Neural cell (in vitro differentiated cells): ENCODE results near the gene CCSER2. TPM values are rescaled to one million over a fixed set of nuclear protein-coding genes. Genes with fewer than 3 reads are reported as not detected.

Source experiments
- H2AFZ ChIP-seq: fragments of 200-600, 300-800 bp; sonication (generic), shearing (Covaris generic); 2 replicates; pipeline ENCODE4 v1.6.0; 2014; ENCODE audit warnings: low read depth, mild to moderate bottlenecking, antibody characterized with exemption, low read length, moderate library complexity
- H3F3A ChIP-seq: fragments of 200-600 bp; shearing (Covaris generic); 2 replicates; pipeline ENCODE4 v1.6.1; 2016; ENCODE audit warnings: mild to moderate bottlenecking, moderate library complexity, mixed read lengths, antibody characterized with exemption, low read length; ENCODE audit not compliant: insufficient read depth, poor library complexity, severe bottlenecking
- H3K27ac ChIP-seq: fragments of 200-600, 300-800 bp; sonication (generic), shearing (Covaris generic); 2 replicates; pipeline ENCODE4 v1.5.1; 2014; ENCODE audit warnings: mild to moderate bottlenecking, low read length, moderate library complexity
- H3K27me3 ChIP-seq: fragments of 300-800, 200-600 bp; sonication (generic), shearing (Covaris generic); 2 replicates; pipeline ENCODE4 v1.6.0; 2014; ENCODE audit warnings: mild to moderate bottlenecking, low read depth, low read length, moderate library complexity; ENCODE audit not compliant: insufficient read depth
- H3K36me3 ChIP-seq: fragments of 300-800, 200-600 bp; sonication (generic), shearing (Covaris generic); 2 replicates; pipeline ENCODE4 v1.5.1; 2014; ENCODE audit warnings: mild to moderate bottlenecking, antibody characterized with exemption, low read length, moderate library complexity; ENCODE audit not compliant: insufficient read depth
- H3K4me2 ChIP-seq: fragments of 300-800, 200-600 bp; sonication (generic), shearing (Covaris generic); 2 replicates; pipeline ENCODE4 v1.6.0; 2014; ENCODE audit warnings: mild to moderate bottlenecking, low read length
- H3K4me3 ChIP-seq: fragments of 300-800, 200-600 bp; sonication (generic), shearing (Covaris generic); 2 replicates; pipeline ENCODE4 v1.5.1; 2014; ENCODE audit warnings: mild to moderate bottlenecking, low read length, moderate library complexity
- H3K79me2 ChIP-seq: fragments of 200-600 bp; shearing (Covaris generic); replicated peaks from 2 replicates; pipeline ENCODE4 v1.6.0; 2014; ENCODE audit warnings: mild to moderate bottlenecking, low read length, moderate library complexity; ENCODE audit not compliant: insufficient read depth
- H3K9ac ChIP-seq: fragments of 300-800, 200-600 bp; sonication (generic), shearing (Covaris generic); 2 replicates; pipeline ENCODE4 v1.6.1; 2016; ENCODE audit warnings: mild to moderate bottlenecking, low read length, mixed read lengths
- H3K9me2 ChIP-seq: fragments of 200-600 bp; shearing (Covaris generic); 2 replicates; pipeline ENCODE4 v1.6.1; 2016; ENCODE audit warnings: mild to moderate bottlenecking, low read length, mixed read lengths; ENCODE audit not compliant: insufficient read depth
- H3K9me3 ChIP-seq: fragments of 200-600, 300-800 bp; sonication (generic), shearing (Covaris generic); 2 replicates; pipeline ENCODE4 v1.6.1; 2016; ENCODE audit warnings: mild to moderate bottlenecking, mixed run types, low read length, moderate library complexity, mixed read lengths
- H4K20me1 ChIP-seq: fragments of 200-600 bp; shearing (Covaris generic); 2 replicates; pipeline ENCODE4 v1.6.1; 2016; ENCODE audit warnings: mild to moderate bottlenecking, mixed run types; ENCODE audit not compliant: insufficient read depth
- CTCF ChIP-seq: fragments of 450-650 bp; IDR thresholded peaks from 2 replicates; pipeline ENCODE4 v1.5.1; 2014; ENCODE audit warnings: antibody characterized with exemption, mild to moderate bottlenecking, moderate library complexity; ENCODE audit not compliant: poor library complexity, severe bottlenecking
- EP300 ChIP-seq: fragments of 450-650 bp; conservative IDR thresholded peaks from 2 replicates; pipeline ENCODE4 v1.6.1; 2014; ENCODE audit warnings: antibody characterized with exemption, mild to moderate bottlenecking, moderate library complexity; ENCODE audit not compliant: poor library complexity, severe bottlenecking
- EZH2 ChIP-seq: fragments of 200-600, 300-800 bp; shearing (Covaris generic), sonication (generic); IDR thresholded peaks from 2 replicates; pipeline ENCODE4 v1.6.1; 2014; ENCODE audit warnings: antibody characterized with exemption, low read length, borderline replicate concordance, mild to moderate bottlenecking; ENCODE audit not compliant: insufficient read depth, poor library complexity, severe bottlenecking
- MXI1 ChIP-seq: fragments of 450-650 bp; conservative IDR thresholded peaks from 2 replicates; pipeline ENCODE4 v1.6.1; 2014; ENCODE audit warnings: antibody characterized with exemption, mild to moderate bottlenecking; ENCODE audit not compliant: poor library complexity, severe bottlenecking
- POLR2AphosphoS5 ChIP-seq: IDR thresholded peaks from 2 replicates; pipeline ENCODE4 v1.6.1; 2012
- RAD21 ChIP-seq: fragments of 450-650 bp; conservative IDR thresholded peaks from 2 replicates; pipeline ENCODE4 v1.6.1; 2014; ENCODE audit warnings: antibody characterized with exemption, mild to moderate bottlenecking, moderate library complexity
- REST ChIP-seq: IDR thresholded peaks from 2 replicates; pipeline ENCODE4 v1.6.1; 2012; ENCODE audit warnings: borderline replicate concordance
- SMC3 ChIP-seq: fragments of 450-650 bp; conservative IDR thresholded peaks from 2 replicates; pipeline ENCODE4 v1.6.1; 2014; ENCODE audit warnings: antibody characterized with exemption, mild to moderate bottlenecking, moderate library complexity; ENCODE audit not compliant: poor library complexity
- TAF1 ChIP-seq: IDR thresholded peaks from 2 replicates; pipeline ENCODE4 v1.6.1; 2012; ENCODE audit warnings: low read depth
- polyA plus RNA-seq: library from polyadenylated mRNA; depleted of rRNA; stranded (reverse); fragments of >200 nt; gene quantifications from 2 replicates; pipeline ENCODE4 v1.2.3, GENCODE V29; 2014

Gene CCSER2
- polyA plus RNA-seq, 1 donor from 2014 or later, result 38.3 TPM

GRCh38 chr10:84550756-84551436, 222.5 kb downstream of the CCSER2 start:
- Histone ChIP-seq H3K9me2 (no peaks in the 10 kb centered on the region), H2AFZ (no peak overlapping the region), H3K27me3 (no peaks in the 10 kb centered on the region), H3K9me3 (no peaks in the 10 kb centered on the region), H3K36me3 (no peaks in the 10 kb centered on the region), H3F3A (no peaks in the 10 kb centered on the region), H3K4me3 (no peak overlapping the region), H3K9ac (no peak overlapping the region), H4K20me1 (no peaks in the 10 kb centered on the region), H3K79me2 (no peaks in the 10 kb centered on the region), H3K4me2 (no peak overlapping the region), H3K27ac (no peak overlapping the region)
- no peak for TF ChIP-seq RAD21
- no peak for TF ChIP-seq CTCF
- TF ChIP-seq EP300, result no peak
- TF ChIP-seq REST, result no peak
- no peak for TF ChIP-seq SMC3
- no peak for TF ChIP-seq EZH2
- no peak for TF ChIP-seq TAF1
- no peak for TF ChIP-seq POLR2AphosphoS5
- no peak for TF ChIP-seq MXI1

GRCh38 chr10:84551437-84552120, 223.2 kb downstream of the CCSER2 start:
- no peaks in the 10 kb centered on the region for H3K9me3 ChIP-seq
- H3K9ac ChIP-seq, result no peak overlapping the region
- no peaks in the 10 kb centered on the region for H3F3A ChIP-seq
- H2AFZ ChIP-seq, result no peak overlapping the region
- H3K27me3 ChIP-seq, result no peaks in the 10 kb centered on the region
- H3K9me2 ChIP-seq, result no peaks in the 10 kb centered on the region
- no peak overlapping the region for H3K4me2 ChIP-seq
- no peak for TF ChIP-seq EZH2
- TF ChIP-seq CTCF, result no peak
- no peak for TF ChIP-seq RAD21
- no peak for TF ChIP-seq POLR2AphosphoS5
- no peak for TF ChIP-seq REST
- H3K79me2 ChIP-seq, result no peaks in the 10 kb centered on the region
- H3K4me3 ChIP-seq, result no peak overlapping the region
- H3K36me3 ChIP-seq, result no peaks in the 10 kb centered on the region
- H4K20me1 ChIP-seq, result no peaks in the 10 kb centered on the region
- no peak overlapping the region for H3K27ac ChIP-seq
